GM19324 (cell line): ENCODE data around the gene MCRIP2.
A peak's percentile ranks its signal among the peaks of the same experiment; 100 is the strongest.

Source experiments
- ATAC-seq: cut with Tn5 transposase; IDR thresholded peaks from one replicate; pipeline ENCODE4 v1.9.1; 2021; ENCODE audit warnings: mild to moderate bottlenecking, moderate library complexity; ENCODE audit not compliant: unreplicated experiment, low FRiP score

The MCRIP2 gene

DNA sequence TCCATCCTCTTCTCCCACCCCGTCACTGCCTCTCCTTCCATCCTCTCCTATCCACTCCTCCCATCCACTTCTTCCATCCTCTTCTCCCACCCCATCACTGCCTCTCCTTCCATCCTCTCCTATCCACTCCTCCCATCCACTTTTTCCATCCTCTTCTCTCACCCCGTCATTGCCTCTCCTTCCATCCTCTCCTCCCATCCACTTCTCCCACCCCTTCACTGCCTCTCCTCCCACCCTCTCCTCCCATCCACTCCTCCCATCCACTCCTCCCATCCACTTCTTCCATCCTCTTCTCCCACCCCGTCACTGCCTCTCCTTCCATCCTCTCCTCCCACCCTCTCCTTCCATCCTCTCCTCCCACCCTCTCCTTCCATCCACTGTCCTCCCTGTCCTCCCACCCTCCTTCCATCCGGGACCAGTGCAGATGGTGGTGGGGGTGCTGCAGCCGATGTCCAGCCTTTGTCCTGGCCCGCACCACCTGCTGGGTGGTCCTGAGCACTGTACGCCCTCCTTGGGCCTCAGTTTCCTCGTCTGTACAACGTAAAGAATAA is 9.7 kb upstream of the MCRIP2 start:
- no peak for ATAC-seq

DNA sequence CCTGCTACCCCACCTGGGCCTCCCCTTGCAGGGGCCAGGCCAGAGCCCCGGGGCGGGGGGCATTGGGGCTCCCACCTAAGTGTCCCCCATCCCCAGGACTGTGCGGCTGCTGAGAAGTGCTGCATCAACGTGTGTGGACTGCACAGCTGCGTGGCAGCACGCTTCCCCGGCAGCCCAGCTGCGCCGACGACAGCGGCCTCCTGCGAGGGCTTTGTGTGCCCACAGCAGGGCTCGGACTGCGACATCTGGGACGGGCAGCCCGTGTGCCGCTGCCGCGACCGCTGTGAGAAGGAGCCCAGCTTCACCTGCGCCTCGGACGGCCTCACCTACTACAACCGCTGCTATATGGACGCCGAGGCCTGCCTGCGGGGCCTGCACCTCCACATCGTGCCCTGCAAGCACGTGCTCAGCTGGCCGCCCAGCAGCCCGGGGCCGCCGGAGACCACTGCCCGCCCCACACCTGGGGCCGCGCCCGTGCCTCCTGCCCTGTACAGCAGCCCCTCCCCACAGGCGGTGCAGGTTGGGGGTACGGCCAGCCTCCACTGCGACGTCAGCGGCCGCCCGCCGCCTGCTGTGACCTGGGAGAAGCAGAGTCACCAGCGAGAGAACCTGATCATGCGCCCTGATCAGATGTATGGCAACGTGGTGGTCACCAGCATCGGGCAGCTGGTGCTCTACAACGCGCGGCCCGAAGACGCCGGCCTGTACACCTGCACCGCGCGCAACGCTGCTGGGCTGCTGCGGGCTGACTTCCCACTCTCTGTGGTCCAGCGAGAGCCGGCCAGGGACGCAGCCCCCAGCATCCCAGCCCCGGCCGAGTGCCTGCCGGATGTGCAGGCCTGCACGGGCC is 8.9 kb upstream of the MCRIP2 start:
- no peak for ATAC-seq

DNA sequence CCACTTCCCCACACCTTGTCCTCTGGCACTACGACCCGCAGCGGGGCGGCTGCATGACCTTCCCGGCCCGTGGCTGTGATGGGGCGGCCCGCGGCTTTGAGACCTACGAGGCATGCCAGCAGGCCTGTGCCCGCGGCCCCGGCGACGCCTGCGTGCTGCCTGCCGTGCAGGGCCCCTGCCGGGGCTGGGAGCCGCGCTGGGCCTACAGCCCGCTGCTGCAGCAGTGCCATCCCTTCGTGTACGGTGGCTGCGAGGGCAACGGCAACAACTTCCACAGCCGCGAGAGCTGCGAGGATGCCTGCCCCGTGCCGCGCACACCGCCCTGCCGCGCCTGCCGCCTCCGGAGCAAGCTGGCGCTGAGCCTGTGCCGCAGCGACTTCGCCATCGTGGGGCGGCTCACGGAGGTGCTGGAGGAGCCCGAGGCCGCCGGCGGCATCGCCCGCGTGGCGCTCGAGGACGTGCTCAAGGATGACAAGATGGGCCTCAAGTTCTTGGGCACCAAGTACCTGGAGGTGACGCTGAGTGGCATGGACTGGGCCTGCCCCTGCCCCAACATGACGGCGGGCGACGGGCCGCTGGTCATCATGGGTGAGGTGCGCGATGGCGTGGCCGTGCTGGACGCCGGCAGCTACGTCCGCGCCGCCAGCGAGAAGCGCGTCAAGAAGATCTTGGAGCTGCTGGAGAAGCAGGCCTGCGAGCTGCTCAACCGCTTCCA is 8.1 kb upstream of the MCRIP2 start:
- ATAC-seq = no peak

DNA sequence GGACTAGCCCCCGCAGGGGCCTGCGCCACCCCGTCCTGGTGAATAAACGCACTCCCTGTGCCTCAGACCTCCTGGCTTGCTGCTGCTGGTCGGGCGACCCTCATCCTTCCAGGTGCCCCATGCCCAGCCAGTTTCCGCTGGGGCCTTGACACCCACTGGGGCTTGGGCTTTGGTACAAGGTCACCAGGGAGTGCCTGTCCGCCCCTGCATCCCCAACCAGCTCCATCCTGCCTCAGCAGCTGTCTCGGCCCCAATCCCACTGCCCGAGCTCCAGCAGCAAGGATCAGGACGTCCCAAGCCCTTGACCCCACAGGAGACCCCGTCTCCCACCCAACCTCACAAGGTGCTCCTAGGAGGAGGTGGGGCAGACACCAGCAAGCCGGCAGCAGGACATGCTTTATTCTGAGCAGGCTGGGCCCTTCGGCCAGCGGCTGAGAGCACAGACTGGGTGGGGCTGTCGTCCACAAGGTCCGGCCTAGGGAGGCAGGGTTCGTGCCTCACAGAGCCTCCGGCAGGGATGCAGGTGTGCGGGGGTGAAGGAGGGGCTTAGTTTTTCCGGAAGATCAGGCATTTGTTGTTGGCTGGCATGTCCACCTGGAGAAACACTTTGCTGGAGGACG is 7.5 kb upstream of the MCRIP2 start:
- no peak for ATAC-seq

DNA sequence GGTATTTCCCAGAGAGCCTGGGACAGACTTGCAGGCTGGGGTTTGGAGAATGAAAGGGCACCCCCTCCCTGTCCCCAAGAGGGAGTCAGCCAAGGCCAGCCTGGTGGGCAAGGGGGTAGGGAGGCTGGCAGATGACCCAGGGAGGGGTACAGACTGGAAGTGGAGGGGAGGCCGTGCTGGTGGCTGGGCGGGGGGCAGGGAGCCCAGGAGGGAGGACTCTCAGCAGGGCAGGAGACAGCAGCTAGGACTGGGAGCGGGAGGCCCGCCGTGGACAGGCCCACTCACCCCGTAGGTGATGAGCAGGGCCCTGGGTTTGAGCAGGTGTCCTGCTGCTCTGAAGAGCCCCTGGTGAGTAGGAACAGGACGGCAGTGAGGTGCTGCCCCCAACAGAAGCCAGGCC is 6.6 kb upstream of the MCRIP2 start:
- no peak for ATAC-seq

DNA sequence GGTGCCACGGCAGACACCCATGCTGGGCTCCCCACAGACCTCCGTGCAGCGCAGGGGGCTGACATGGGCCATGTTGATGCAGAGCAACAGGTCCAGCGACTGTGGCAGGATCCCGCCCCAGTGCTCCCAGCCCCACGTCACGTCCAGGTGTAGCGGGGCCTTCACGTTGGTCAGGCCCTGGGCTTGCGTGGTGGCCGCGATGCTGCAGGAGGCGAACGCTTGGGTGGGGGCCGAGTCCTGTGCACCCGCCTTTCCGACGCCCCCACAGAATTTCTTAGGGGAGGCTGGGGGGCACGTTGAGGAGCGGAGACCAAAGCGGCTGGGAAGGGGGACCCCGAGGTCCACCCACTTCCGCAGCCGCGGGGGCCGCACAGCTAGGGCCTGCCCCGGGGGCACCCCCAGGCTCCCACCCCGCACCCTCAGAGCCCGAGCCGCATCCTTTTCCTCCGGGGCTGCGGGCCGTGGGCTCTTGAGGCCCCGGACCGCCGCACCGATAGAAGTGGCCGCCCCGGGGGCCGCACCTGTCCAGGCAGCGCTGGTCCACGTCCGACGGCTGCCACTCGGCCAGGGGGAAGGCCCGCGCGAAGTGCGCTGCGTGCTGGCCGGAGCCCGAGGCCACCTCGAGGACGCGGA is 5.9 kb upstream of the MCRIP2 start:
- ATAC-seq = no peak

DNA sequence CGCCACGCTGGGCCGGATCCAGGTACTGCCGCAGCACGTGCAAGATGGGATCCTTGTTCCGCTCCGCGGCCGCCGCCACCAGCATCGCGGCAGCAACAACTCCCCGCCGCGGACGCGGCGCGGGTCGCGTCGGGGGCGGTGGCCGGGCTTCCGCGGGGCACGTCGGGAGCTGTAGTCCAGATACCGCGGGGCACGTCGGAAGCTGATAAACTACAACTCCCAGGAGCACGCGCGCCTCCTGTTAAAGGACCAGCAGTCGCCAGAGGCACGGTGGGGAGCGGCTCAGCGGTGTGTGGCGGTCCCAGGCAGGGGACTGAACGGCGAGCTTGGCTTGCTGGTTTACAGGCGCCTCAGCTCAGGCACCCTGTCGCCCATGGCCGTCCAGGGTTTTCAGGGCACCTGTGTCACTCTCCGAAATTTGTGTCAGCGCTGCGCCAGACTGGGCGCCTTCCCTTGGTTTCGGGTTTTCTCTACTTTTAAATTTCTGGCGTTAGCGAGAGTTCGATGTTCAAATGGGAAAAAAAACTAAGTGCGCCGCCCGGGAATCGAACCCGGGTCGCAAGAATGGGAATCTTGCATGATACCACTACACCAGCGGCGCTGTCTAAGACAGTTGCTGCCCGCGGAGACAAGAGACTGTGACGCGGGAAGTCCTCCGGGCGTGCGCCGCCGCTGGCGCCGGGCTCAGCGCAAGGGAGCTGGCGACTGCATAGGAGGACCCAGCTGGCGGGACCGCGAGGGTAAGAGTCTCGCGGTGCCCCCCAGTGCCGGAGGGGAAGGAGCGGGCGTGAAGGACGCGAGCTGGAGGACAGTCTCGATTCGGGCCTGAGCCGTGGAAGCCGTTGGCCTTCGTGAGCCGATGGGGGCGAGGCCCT is 5.2 kb upstream of the MCRIP2 start, which contains the start of gene METTL26:
TSS of gene METTL26 (minus strand) at position 100 of the 875 bp plus-strand sequence. CDS start at position 85, 15 bp downstream.
- peak; percentile 70 for ATAC-seq

DNA sequence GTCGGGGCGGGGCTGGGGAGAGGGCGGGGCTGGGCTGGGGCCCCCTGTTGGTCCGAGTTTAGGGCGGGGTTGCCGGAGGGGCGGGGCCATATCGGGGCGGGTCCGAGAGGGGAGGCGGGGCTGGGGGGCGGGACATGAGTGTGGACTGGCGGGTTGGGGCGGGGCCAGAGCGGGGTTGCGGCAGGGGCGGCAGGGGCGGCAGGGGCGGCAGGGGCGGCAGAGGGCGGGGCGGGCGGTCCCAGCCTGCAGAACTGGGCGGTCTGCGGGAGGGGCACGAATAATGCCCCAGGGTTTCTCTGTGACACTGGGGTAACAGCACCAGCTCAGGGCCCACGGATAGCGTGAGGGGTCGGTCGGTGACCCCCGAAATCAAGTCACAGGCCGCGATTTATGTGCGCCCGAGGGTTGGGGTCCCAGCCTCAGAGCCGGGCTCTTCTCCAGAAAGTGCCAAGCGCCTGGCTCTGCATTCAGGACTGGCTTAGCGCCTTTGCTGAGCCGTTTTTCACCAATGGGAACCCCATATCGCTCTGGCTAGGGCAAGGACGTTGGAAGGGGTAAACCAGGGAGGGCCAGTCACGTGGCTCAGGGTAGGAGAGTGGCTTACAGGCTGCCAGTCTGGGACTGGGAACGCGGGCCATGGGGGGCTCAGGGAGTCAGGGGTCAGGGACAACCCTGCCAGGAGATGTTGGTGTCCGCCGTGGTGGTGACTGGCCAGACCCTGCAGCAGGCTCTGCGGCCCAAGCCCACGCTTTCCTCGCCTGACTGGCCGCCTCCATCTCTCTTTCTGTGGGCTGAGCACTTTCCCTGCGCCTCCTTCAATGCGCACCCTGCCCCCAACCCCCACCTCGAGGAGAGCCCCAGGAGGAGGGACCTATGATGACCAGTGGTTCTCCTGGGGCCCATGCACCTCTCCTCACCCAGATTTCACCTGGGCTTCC is 4.3 kb upstream of the MCRIP2 start:
- ATAC-seq = no peak

DNA sequence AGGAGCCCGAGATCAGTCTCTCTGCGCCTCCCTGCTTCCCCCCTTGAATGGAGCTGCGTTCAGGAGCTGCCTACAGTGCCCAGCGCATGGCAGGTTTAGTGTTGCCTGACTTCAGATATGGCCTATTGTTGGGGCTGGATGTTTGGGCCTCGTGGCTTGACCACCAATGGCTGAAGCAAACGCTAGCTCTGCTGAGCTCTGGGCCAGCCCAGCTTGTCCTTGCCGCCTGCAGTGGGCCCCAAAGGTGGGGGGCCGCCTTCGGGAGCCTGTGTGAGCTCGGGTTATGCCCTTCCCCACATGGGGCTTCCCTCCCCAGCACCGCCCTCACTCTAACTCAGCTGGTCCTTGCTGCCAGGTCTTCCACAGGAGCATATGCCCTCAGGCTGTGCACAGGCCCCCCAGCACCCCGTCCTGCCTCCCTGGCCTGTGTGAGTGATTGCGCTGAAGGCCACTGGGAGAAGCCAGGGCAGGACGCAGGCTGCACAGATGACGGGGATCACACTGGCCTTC is 3.5 kb upstream of the MCRIP2 start:
- ATAC-seq = no peak

DNA sequence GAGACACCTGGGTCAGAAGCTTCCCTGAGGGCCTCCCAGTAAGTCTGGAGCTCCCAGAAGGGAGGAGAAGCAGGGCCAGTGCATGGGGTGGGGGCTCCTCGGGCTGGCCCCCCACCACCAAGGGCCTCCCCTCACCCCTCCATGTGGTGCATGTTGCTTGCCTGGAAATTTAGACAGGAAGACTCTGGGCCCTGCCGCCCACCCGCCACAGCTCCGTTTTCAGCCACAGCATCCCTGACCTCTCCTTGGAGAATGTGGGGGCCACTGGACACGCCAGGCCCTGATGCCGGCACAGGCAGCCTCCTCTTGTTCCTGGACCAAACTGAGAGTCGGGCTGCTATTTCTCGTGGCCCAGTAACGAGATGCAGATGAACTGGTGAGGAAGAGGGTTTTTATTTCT is 2.8 kb upstream of the MCRIP2 start:
- ATAC-seq = no peak

DNA sequence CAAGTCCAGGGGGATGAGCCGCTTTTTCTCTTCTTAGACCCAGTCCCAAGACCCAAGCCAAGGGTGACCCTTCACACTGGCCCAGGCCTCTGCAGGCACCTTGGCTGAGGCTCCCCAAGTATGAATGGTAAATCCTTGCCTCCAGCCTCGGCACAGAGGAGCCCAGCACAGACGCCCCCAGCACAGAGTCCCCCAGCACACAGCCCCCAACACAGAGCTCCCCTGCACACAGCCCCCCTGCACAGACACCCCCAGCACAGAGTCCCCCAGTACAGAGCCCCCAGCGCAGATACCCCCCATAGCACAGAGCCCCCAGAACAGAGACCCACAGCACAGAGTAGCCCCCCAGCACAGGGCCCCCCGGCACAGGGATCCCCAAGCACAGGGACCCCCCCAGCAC is 1.0 kb upstream of the MCRIP2 start:
- ATAC-seq = no peak

DNA sequence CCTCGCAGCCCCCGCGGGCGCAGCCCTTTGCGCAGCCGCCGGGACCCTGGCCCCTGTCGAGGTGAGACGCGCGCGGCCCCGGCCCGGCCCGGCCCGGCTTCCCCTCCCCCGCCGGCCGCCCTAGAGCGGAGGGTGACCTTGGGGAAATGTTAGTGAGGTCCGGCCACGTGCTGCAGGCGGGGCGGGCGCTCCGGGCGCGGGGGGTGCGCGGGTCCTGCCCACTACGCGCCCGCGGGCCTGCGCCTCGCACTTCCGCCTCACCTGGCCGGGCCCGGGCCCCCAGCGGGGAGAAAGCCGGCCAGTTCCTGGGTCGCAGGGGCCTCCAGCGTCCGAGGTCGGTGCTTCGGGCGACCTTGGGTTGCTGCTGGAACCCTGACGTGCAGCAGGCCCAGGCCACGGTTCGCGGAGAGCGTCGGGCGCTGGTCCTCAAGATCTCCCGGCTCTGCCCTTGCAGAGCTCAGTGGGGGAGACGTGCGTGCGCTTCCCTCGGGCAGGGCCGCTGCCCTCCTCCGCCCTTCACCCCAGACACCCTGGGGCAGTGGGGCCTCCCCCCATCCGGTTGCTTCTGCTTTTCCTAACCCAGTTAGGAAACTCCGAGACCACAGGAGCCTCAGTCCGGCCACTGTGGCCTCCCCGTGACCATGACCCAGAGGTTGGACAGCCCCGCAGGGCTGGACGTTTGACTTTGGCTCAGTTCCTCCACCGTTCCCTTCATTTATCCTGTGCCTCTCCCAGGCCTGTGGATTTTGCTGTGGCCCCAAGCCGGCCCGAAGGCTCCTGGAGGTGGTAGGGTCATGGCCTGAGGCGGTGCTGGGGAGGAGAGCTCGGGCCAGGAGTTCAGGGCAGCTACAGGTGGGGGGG is 791 bp downstream of the MCRIP2 start:
- ATAC-seq = peak; percentile 47

DNA sequence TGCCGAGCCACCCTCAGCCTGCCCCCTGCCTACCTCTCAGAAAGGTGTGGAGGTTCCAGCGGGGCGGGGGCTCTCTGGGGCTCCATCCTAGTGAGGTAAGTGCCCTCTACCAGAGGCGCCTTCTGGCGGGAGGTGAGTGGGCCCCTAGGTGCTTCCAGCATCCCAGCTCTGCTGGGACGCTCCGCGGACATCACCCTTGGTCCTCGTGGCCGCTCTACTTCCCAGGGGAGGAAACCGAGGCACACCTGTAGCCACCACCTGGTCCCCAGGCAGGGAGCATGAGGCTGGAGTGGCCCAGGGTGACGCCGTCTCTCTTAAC is 1.4 kb downstream of the MCRIP2 start:
- ATAC-seq = no peak

DNA sequence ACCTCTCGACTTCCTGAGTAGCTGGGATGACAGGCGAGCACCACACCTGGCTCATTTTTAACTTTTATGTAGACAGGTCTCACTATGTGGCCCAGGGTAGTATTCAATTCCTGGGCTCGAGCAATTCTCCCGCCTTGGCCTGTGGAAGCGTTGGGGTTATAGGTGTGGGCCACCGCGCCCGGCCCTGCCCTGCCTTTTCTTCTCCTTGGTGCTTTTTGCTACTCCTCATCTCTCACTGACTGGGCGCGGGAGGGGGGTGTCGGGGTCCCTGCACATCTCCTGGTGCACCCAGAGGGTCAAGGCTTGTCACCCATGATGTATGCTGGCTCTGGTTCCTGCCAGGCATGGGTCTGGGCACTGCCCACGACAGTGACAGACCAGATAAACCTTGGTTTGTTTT is 2.9 kb downstream of the MCRIP2 start:
- ATAC-seq = no peak

DNA sequence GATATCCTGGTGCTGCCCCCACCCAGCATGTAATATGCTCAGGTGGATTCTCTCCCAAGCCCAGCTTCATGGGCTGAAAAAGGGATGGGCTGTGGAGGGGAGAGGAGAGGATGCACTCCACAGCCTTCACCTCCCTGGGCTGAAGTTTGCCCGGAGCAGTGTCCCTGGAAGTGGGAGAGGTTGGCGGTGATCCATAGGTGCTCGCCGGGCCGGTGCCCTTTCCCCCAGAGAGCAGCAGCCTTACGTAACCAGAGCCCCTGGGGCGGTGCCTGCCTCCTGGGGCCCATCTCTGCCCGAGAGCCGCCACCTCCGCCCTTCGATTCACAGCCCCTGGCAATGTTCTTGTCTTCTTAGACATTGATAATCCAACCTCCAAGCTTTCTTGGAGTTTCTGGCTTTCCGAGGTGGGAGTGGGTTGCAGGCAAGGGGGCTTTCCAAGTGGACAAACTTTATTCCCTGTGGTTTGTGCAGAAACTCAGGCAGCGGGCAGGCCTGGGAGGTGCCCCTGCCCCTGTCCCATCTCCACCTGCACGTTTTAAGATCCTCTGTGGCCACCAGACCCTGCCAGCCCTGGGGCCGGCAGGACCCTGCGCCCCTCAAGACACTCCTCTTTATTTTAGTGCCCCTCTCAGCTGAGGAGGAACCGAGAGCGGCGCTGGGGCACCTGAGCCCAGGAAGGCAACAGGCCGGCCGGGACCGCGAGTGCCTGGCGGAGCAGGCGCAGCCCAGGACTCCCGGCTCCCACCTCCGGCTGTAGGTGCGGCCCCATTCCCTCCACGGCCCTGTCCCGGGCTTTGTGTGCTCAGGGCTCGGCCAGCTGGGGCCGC is 4.4 kb downstream of the MCRIP2 start:
- ATAC-seq = no peak

DNA sequence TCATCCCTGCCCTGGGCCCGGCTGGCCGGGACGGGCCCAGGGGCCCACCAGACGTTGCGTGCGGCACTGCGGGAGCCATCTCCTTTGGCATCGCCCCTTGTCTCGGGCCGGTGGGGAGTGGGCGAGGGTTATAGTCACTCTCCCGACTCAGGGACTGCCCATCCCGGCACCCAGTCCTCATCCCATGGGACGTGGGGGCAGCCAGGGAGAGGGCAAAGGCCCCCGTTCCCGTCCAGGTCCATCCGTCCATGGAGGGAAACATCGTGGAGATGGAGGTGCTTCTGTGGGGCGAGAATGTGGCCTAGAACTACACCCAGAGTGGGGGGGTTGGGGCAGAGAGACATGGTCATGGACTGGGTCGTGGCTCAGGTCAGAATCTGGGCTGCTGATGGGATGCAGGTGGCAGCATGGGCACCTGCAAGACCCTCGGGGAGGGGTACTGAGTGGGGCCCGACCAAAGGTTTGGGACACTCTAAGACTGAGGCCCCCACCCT is 5.1 kb downstream of the MCRIP2 start:
- no peak for ATAC-seq
